Stimulated activated CD8-positive, alpha-beta memory T cell treated with anti-CD3 and anti-CD28 coated beads, Interleukin-12 subunit alpha, Interleukin-12 subunit beta, amount 100 ng/mL, for 24 hours (primary cell): ENCODE data around the gene SLC6A3.

Source experiments
- DNase-seq: peaks from one replicate; pipeline ENCODE4 v3.0.0-alpha.2; 2020; ENCODE audit errors: extremely low read depth

The SLC6A3 gene

DNA sequence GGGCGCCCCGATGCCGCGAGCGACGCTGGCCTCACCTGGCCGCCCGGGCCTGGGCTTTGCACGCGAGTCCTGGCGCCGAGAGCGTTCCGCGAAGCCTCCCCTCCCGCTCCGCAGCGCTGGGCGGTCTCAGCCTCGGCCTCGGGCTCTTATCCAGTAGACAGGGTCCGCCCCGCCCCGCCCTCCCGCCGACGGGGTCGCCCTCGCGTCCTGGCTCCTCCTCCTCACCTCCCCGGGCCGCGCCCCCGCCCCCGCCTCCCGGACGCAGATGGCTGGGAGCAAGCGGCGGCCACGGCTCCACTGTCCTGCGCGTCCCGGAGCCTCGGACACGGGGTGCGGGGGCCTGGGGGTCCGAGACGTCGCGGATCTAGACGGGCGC is at the start of gene SLC6A3:
TSS of gene SLC6A3 (minus strand) at position 128 of the 376 bp plus-strand sequence. CDS start 2,243 bp downstream, outside the sequence.
- no peak for DNase-seq

DNA sequence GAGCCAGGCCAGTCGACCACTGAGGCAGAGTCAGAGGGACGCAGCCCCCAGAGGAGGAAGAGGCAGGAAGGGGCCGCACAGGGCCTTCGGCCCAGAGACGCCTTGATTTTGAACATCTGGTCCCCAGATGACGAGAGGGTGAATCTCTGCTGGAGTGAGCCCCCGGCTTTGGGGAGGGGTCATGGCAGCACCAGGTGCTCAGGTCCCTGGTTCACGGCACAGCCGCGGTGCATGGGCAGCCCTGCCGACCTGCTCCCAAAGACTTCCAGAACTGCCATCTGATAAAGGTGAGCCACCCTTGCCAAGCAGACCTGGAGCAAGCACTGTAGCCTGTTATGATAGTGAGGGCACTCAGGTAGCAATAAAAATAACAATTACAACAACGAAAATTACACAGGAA is 48.7 kb upstream of the SLC6A3 start:
- DNase-seq: no peak

DNA sequence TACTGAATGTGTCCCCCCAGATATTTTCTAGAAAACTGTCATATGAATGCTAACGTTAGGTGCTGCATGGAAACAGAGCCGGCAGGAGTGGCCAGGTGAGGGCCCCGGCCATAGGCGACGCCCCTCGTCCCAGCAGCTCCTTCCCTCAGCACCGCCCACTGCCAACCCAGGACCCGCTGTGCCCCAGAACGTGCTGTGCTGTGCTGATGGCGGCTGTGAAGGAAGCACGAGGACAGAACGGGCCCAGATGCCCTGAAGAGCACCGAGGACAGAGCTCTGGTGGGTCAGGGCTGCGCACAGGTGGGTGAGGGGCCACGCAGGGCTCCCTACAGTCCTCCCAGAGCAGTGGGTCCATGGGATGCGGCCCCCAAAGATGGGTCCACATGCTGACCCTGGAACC is 48.2 kb upstream of the SLC6A3 start:
- no peak for DNase-seq

DNA sequence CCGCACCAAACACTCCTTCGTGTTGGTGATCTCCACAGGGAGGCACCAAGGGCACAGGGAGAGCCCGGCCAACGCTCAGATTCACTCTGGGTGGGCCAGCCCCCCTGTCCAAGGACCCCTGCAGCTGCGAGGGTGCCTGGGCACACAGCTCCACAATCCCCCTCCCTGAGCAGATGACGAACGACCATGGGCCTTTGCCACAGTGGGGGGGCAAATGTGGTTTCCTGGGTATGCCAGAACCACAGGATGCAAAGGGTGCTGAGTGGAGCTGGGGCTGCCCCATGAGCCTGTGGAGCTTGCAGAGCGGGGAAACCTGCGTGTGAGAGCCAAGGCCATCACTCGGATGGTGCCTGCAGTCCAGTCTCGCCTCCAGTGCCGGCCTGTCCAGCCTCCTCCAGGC is 47.5 kb upstream of the SLC6A3 start:
- DNase-seq: no peak

DNA sequence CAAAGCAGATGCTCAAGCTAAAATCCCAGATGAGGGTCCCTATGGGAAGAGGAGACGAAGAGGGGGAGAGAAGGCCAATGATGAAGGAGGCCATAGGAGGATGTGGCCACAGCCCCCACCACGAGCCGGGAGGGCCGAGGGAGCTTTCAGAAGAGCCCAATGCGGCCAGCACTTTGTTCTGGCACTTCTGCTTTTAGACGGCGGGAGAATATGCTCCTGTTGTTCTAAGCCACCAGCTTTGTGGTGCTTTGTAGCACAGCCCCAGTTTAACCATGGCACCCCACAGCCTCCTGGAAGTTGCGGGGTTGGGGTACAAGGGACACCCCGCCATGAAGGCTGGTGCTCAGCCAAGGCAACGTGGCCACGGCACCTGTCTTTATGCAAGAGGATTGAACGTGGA is 45.1 kb upstream of the SLC6A3 start:
- no peak for DNase-seq

DNA sequence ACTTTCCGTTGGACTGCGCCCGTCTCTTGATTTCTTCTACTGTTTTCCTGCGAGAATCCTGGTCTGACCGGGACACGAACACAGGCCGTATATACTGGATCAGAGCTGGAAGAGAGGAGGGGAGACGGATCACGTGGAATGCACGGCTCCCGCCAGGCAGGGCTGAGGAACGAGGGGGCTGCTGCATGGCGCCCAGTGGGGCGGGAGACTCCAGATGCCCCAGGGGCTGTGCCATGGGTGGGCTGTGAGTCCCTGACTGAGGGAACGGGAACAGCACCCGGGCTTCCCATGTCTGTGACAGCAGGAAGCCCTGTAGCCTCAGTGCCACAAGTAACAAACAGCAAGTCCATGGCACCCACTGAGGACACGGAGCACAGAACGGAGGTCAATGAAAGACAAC is 44.5 kb upstream of the SLC6A3 start:
- DNase-seq: no peak

DNA sequence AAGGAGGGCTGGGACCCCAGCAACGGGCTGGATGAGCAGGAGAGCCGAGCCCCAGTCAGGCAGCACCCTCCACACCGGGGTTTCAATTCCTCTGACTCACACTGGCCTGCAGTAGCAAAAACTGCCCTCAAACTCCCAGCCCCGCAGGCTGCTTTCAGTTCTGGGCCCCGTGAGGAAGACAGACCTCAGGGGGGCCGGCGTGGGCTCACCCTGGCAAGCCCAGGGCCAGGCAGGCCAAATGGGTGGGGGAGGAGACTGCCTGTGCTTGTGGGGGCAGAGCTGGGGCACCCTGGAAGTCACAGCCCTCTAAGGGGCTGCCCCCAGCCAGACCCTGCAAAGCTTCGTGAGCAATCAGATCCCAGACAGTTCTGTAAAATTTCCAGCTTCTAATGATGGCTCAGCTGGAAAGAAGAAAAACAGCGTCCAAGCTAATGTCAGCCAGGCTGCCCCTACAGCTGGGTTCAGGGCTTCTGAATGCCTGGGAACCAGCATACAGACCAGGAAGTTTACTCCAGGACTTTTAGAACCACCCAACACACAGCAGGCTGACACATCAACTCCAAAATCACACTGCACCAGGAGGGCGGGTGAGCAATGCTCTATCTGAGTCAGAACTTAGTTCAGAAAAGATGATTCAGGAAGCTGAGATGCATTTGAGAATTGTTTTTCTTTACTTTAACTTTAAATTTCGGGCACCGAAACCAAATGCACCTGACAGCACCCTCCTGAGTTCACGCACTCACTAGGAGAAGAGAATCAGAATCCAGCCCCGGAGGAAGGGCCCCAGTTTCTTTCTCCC is 43.8 kb upstream of the SLC6A3 start:
- DNase-seq: no peak

DNA sequence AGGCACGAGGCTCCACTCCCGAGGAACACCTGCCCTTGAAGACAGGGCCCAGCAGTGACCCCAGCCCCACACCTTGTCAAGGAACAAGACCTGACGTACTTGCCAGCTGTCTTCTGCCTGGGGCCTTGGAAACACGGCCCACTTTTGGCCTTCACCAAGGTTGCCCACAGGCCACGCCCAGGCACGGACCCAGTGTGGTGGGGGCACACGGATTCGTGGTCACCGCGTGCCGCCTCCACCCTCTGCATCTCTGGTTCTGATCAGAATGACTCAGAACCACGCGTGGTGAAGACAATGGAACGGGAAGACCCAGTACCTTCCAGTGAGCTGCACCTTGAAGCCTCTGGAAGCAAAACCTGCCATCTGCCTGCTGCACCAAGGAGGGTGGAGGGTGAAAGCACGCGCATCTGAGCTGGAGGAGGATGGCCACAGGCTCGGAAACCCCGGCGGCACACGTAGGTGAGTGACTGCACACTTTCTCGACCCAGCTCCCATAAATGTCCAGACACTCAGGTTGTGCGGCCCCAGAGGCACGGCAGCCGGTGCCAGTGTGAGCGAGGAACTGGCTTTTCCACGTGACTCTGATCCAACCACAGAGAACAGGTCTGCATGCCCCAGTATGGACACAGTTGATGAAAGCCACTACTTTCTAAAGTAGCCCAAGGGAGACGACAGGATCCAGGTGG is 42.0 kb upstream of the SLC6A3 start:
- no peak for DNase-seq

DNA sequence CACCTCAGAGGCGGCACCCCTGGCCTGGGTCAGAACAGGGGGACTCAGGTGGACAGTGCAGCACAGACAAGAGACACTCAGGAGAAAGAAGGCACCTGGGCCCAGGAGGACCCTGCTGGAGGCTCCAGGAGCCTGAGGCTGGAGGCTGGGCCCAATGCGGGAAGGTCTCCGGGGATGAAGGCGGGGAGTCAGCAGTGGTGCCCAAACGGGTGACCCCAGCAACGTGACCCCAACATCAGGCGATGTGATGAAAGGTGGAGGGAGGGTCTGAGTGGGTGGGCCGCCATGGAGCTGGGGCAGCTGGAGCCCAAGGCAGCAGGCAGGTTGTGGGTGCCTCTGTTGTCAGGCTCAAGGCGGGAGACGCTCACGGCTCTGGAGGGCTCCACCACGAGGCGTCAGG is 41.0 kb upstream of the SLC6A3 start:
- no peak for DNase-seq

DNA sequence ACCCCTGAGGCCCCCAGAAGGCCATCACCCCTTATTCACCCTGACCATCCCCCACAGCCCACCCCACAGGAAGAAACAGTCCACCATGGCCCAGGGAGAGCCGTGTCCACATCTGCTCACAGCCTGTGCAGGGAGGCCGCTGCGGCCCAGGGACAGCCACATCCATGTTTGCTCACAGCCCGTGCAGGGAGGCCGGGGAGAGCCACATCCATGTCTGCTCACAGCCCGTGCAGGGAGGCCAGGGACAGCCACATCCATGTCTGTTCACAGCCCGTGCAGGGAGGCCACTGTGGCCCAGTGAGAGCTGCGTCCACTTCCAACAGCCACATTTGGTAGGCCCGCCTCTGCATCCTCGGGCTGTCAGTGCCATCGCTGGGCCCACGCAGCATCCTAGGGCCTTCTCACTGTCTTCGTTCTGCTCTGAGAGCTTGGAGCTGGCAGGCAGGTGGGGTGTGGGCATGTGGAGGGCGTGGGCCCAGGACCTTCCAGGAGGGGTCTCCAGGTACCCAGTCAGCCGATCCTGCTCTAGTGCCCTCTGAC is 40.4 kb upstream of the SLC6A3 start:
- DNase-seq: no peak

DNA sequence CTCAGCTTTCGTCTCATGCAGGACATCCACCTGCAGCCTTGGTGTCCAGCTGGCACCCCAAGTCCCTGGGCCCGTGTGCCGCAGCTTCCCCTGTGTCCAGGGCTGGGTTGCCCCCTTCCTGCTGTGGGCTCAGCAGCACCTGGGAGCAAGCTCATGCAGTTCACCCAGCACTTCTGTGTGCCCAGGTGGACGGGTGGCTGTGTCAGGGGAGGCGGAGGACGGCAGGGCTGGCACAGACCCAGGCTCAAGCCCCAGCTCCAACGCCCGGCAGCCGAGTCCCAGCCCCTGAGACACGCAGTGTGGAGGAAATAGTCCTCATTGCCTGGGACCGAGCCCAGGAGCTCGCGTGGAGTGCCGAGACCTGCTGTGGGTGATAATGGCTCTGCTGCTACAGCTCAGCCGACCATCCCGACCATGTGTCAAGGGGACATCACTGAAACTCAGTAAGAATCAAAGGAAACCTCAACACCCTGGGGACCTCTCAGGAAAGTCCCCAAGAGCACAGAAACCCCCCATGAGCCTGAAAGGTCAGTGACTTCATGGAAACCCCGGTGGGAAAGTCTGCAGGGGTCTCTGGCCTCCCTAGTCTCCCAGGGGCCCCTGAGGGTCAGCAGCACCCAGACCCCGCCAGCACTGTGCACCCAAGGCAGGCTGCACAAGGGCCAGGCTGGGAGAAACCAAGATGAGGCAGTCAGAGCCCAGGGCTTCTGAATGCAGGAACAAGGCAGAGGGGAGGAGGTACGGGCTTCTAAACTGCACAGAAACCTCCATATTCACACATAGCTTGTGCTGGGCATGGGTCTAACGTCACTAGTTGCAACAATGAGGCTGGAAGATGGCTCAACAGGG is 39.7 kb upstream of the SLC6A3 start:
- DNase-seq: no peak

DNA sequence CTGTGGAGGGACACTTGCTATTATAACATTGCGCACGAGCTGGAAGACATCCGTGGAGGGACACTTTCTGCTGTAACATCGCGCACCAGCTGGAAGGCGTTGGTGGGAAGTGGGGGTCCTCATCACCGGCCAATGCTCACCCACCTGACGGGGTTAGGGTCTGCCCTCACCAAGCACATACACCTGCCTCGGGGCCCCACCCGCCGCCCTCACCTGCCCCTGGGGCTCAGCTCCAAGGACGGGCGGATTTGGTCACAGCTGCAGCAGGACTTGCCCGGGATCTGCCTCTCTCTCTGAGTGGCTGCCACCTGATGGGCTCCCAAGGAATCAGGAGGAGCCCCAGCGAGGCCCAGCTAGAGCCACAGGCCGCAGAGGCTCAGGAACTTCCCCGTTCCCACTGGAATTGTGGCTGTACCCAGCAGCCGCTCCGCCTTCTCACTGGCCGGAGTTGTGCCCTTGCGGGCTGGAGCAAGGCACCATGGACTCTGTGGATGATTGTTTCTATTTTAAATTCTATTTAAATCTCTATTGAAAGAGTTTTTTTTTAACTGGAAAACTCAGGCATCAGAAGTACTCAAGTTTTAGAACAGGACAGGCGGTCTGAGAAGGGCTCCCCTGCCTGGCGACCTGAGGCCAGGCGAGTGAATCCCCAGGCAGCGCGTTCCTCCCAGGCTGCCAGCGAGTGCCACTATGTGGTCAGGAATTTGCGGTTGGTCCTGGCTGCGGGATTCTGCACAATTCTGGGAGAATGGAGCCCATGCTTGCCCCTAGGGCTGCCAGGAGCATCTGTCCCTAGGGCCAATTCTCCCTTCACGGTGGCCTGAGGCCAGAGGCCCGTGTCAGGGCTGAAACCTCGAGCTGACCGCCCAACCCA is 38.9 kb upstream of the SLC6A3 start:
- no peak for DNase-seq

DNA sequence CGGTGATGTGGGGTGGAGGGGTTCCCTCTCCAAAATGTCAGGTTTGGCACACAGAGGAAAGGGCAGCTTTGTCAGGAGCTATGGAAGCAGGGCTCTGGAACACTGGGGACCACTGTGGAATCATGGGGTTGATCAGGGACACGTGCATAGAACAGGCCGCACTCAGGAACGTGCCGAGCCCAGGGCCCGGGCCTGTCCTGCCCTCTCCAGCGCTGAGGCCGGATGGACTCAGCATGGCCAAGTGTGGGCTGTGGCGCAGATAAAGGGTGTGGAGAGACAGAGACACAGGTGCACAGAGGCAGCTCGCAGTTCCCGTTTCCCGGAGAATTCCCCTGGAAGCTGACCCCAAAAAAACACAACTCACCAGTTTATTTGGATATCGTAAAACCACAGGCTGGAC is 37.8 kb upstream of the SLC6A3 start:
- no peak for DNase-seq

DNA sequence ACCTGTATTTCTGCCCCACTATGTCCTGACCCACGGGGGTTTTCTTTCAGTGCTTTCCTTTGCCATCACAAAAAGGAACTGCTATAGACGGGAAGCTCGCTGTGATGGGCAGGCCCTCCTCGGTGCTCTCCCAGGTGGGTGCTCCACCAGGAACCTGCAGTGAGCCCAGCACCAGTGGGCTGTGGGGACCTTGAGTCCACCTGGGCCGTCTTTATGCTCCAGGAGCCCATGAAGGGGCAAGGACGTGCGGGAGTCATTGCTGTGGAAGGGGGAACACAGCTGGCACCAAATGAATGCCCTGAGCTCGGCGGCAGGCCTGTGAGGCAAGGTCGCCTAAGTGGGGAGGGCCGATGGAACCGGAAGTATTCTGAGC is 36.7 kb upstream of the SLC6A3 start:
- no peak for DNase-seq

DNA sequence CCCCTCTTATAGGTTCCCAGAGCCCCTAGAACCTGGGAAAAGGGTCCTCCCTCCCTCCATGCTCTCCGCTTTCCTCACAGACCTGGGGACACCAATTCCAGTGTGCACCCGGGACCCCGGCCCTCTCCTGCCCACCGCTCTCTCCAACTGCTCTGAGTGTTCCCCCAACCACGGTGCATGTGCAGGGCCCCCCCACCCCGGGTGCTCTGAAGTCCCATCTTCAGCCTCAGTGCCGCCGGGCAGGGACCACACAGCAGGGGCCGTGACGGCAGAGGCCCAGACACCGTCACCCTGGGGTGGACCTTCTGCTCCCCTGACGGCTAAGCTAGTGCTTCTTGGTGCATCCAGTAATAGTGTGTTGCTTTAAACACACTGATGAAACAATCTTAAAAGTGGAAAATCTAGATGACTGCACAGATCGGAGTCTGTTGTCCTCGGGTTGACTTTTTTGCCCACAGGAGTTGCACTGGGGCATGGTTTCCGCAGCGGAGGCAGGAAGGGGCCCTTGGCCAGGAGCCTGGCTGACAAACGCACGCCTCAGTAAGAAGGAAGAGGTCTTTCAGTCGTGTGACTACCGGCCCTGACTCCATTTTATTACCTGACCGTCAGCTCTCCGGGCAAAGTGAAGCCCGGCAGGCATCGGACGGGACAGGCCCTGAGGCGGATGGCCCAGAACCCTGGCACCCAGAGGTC is 36.2 kb upstream of the SLC6A3 start:
- no peak for DNase-seq

DNA sequence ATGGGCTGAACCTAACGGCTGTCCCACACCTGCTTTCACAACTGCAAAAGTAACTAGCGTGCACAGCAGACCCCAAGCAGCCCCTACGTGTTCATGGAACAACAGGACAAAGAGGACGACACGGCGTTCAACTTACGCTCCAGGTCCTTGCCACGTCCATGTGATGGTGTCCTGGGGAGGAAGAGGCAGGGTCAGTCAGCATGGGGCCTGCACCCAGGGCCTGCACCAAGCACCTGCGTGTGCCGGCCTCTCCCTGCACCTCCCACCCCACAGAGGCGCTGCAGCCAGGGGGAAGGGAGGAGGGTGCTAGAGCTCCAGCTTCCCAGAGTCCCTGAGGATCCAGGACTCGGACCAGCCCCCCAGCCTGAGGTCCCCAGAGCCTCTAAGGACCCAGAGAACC is 35.6 kb upstream of the SLC6A3 start:
- no peak for DNase-seq

DNA sequence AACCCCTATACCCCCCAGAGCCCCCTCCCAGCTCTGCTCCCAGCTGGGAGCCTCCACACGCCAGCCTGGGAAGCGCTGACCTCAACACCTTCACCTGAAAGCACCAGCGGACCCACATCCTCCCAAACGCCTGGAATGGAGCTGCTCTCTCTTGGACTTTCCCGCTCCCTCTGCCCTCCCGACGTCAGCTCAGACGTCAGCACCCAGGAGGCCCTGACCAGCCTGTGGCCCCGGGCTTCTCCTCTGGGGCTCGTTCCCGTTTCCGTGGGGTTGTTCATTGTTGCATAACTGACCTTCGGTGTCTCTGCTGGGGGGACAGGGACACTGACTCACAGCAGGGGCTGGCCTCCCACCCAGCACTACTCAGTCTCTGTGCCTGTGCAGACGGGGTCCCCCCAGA is 35.0 kb upstream of the SLC6A3 start:
- DNase-seq: no peak

DNA sequence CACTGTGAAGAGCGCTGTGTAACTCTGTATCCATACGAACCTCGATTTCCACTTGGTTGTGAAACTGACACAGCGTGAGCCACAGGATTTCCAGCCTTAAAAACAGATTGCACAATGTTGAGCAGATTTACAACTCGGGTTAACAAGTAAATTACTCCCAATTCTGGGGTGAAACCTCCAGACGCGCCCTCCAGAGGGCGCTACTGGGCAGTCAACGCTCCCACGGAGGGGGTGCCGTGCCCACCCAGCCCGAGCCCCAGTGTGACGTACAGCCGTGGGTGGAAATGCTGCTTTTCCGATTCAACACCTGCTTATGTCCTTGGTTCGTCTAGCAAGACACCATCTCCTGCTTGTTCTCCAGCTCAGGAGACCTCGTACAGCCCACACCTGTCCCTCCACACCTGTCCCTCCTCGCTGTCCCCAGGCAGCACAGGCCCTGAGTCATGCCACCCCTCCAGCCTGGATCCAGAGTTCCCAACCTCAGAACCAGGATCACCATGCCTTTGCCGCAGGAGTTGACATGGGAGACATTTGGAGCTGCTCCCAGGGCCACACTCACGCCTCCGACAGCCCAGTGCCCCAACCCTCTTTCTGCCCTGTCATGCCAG is 34.4 kb upstream of the SLC6A3 start:
- DNase-seq: no peak

DNA sequence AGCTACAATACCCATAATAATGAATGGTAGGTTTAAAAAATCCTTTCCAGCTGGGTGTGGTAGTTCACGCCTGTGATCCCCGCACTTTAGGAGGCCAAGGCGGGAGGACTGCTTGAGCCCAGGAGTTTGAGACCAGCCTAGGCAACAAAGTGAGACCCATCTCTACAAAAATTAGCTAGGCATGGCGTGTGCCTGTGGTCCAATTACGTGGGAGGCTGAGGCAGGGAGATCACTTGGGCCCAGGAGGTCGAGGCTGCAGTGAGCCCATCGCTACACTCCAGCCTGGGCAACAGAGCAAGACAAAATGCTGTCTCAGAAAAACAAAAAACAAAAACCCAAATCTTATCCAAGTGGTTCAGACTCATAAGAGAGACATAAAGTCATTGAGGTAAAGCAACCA is 33.8 kb upstream of the SLC6A3 start:
- no peak for DNase-seq

DNA sequence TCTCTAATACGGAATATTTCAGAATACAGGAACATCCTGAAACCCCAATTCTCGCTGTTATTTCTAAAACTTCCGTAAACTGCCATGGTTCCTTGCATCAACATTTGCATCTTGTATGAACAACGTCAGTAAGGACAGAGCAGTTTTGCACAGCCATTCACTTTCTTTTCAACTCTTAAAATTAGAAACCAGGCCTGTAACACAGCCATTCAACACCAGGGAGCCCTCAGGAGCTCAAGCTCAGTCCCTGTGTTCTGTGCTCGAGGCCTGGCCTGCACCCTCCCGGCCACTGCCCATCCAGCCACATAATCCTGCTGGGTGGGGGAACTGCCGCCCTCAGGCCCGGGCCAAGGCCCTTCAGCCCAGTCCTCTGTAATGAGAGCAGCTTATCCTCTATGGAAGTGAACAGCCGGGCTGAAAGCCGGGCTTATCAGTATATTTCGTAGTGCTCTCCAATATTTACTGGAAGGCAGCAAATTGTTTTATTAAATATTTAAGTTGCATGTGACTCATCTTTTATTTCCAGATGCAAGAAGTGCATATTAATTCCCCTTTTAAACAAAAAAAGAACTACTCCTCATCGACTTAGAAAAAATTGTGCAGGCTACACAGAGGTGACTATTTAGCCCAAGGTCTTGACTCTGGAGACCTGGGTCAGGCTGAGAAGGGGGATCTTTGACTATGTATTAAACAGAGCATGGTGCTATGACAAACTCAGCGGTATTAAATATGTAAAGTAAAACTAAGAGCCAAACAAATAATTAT is 33.2 kb upstream of the SLC6A3 start:
- no peak for DNase-seq
